DND-41 (cell line): ENCODE measurements around the gene PLA2G10.
A peak's percentile ranks its signal among the peaks of the same experiment; 100 is the strongest.
"Not testable (repeated sequence)": the region's sequence is repeated elsewhere in the genome, so short reads cannot be mapped to it uniquely, and the experiment has no call there.

Experiments
- ATAC-seq: fragments of 200-7000 bp; cut with Tn5 transposase; 3 replicates; pipeline ENCODE4 v1.9.1; 2021; ENCODE audit warnings: low read depth; ENCODE audit not compliant: insufficient read depth
- DNase-seq: peaks from one replicate; pipeline ENCODE4 v3.0.0-alpha.2; 2020
- H2AFZ ChIP-seq: 2 replicates; pipeline ENCODE4 v1.6.0; 2012; ENCODE audit warnings: low read depth, low read length
- H3K27ac ChIP-seq: 2 replicates; pipeline ENCODE4 v1.5.1; 2012; ENCODE audit warnings: low read length, inconsistent platforms
- H3K27me3 ChIP-seq: fragments of 200-600 bp; sonication (generic); 2 replicates; pipeline ENCODE4 v1.6.0; 2012; ENCODE audit warnings: low read length, mild to moderate bottlenecking, inconsistent platforms; ENCODE audit not compliant: insufficient read depth, poor library complexity
- H3K36me3 ChIP-seq: 2 replicates; pipeline ENCODE4 v1.5.1; 2012; ENCODE audit warnings: low read length, inconsistent platforms; ENCODE audit not compliant: insufficient read depth
- H3K4me1 ChIP-seq: 2 replicates; pipeline ENCODE4 v1.5.1; 2012; ENCODE audit warnings: mild to moderate bottlenecking, low read length; ENCODE audit not compliant: insufficient read depth
- H3K4me2 ChIP-seq: 2 replicates; pipeline ENCODE4 v1.6.0; 2012; ENCODE audit warnings: mild to moderate bottlenecking, moderate library complexity, low read length, inconsistent platforms; ENCODE audit not compliant: insufficient read depth
- H3K4me3 ChIP-seq, 2 experiments: fragments of 200-600 bp in 1 of 2; shearing (Covaris generic) in 1 of 2; 2 replicates each; pipeline ENCODE4 v1.5.1; 2012 to 2016; ENCODE audit warnings: inconsistent platforms in 2 of 2, low read length in 2 of 2, mild to moderate bottlenecking in 2 of 2, low read depth in 1 of 2, moderate library complexity in 1 of 2
- H3K79me2 ChIP-seq: 2 replicates; pipeline ENCODE4 v1.6.0; 2012; ENCODE audit warnings: low read length, inconsistent platforms; ENCODE audit not compliant: insufficient read depth
- H3K9ac ChIP-seq: 2 replicates; pipeline ENCODE4 v1.6.0; 2012; ENCODE audit warnings: low read depth, mild to moderate bottlenecking, inconsistent platforms, low read length, moderate library complexity
- H3K9me3 ChIP-seq: 2 replicates; pipeline ENCODE4 v1.5.1; 2012; ENCODE audit warnings: low read length, moderate library complexity, mild to moderate bottlenecking, inconsistent platforms; ENCODE audit not compliant: insufficient read depth, severe bottlenecking
- H4K20me1 ChIP-seq: 2 replicates; pipeline ENCODE4 v1.6.0; 2012; ENCODE audit warnings: low read length; ENCODE audit not compliant: insufficient read depth
- CTCF ChIP-seq: IDR thresholded peaks from 2 replicates; pipeline ENCODE4 v1.5.1; 2012; ENCODE audit warnings: borderline replicate concordance, low read length, moderate library complexity, mild to moderate bottlenecking; ENCODE audit not compliant: poor library complexity, severe bottlenecking; ENCODE audit errors: extremely low read depth
- EZH2 ChIP-seq: IDR thresholded peaks from 3 replicates; pipeline ENCODE4 v1.6.1; 2012; ENCODE audit warnings: borderline replicate concordance, low read depth, mild to moderate bottlenecking, moderate library complexity, low read length, inconsistent platforms; ENCODE audit not compliant: severe bottlenecking

The PLA2G10 gene

GRCh38 chr16:14640538-14640937, 53.6 kb downstream of the PLA2G10 start:
- no peak overlapping the region for H3K4me2 ChIP-seq
- H2AFZ ChIP-seq = no peak overlapping the region
- no peak for TF ChIP-seq CTCF
- no peak for TF ChIP-seq EZH2
- H3K79me2 ChIP-seq = peaks cover 97% of the 10 kb centered on the region
- peaks cover 84% of the 10 kb centered on the region for H4K20me1 ChIP-seq
- H3K27ac ChIP-seq = no peak overlapping the region
- ATAC-seq (no peak), DNase-seq (no peak)
- H3K4me3 ChIP-seq = no peak overlapping the region
- peaks cover 58% of the 10 kb centered on the region for H3K36me3 ChIP-seq
- H3K9ac ChIP-seq = no peak overlapping the region
- no peaks in the 10 kb centered on the region for H3K9me3 ChIP-seq
- H3K4me1 ChIP-seq = no peaks in the 10 kb centered on the region
- H3K27me3 ChIP-seq = no peaks in the 10 kb centered on the region

GRCh38 chr16:14636951-14637240, 57.2 kb downstream of the PLA2G10 start:
- not testable (repeated sequence) for H3K9me3 ChIP-seq, H3K4me3 ChIP-seq, ATAC-seq, DNase-seq, H3K9ac ChIP-seq, H3K4me2 ChIP-seq, H3K27me3 ChIP-seq, H3K27ac ChIP-seq, H2AFZ ChIP-seq
- H3K36me3 ChIP-seq = peaks cover 52% of the 10 kb centered on the region
- H4K20me1 ChIP-seq = peaks cover 77% of the 10 kb centered on the region
- peaks cover 23% of the 10 kb centered on the region for H3K4me1 ChIP-seq
- peaks cover 97% of the 10 kb centered on the region for H3K79me2 ChIP-seq

- not testable (repeated sequence) for H3K4me2 ChIP-seq, DNase-seq, ATAC-seq, H3K27ac ChIP-seq, H3K4me3 ChIP-seq, H2AFZ ChIP-seq, H3K27me3 ChIP-seq, H3K9ac ChIP-seq, H3K9me3 ChIP-seq
- peaks cover 28% of the 10 kb centered on the region for H3K4me1 ChIP-seq
- peaks cover 48% of the 10 kb centered on the region for H3K36me3 ChIP-seq
- peaks cover 72% of the 10 kb centered on the region for H4K20me1 ChIP-seq
- peaks cover 94% of the 10 kb centered on the region for H3K79me2 ChIP-seq
Measured at GRCh38 chr16:14636179-14636950, 57.7 kb downstream of the PLA2G10 start.

GRCh38 chr16:14635395-14636165, 58.5 kb downstream of the PLA2G10 start:
- no peak overlapping the region for H3K27ac ChIP-seq
- H3K4me3 ChIP-seq = no peak overlapping the region
- ATAC-seq (no peak), DNase-seq (no peak)
- no peaks in the 10 kb centered on the region for H3K27me3 ChIP-seq
- TF ChIP-seq EZH2 = no peak
- no peak for TF ChIP-seq CTCF
- peak overlapping the region; percentile 66; the same call in 1 of the 2 replicates for H3K4me2 ChIP-seq
- no peak overlapping the region for H2AFZ ChIP-seq
- peaks cover 89% of the 10 kb centered on the region for H3K79me2 ChIP-seq
- H3K36me3 ChIP-seq = peaks cover 48% of the 10 kb centered on the region
- peaks cover 64% of the 10 kb centered on the region for H4K20me1 ChIP-seq
- peaks cover 36% of the 10 kb centered on the region for H3K4me1 ChIP-seq
- H3K9me3 ChIP-seq = no peaks in the 10 kb centered on the region
- H3K9ac ChIP-seq = no peak overlapping the region
